ENCODE results near the gene FOXF1. TPM values are rescaled to one million over a fixed set of nuclear protein-coding genes. Genes with fewer than 3 reads are reported as not detected.

The FOXF1 gene
- total and polyA plus RNA-seq, 3 donors from 2014 or later, result 0.91 to 2.8 (median 2.0) TPM

DNA sequence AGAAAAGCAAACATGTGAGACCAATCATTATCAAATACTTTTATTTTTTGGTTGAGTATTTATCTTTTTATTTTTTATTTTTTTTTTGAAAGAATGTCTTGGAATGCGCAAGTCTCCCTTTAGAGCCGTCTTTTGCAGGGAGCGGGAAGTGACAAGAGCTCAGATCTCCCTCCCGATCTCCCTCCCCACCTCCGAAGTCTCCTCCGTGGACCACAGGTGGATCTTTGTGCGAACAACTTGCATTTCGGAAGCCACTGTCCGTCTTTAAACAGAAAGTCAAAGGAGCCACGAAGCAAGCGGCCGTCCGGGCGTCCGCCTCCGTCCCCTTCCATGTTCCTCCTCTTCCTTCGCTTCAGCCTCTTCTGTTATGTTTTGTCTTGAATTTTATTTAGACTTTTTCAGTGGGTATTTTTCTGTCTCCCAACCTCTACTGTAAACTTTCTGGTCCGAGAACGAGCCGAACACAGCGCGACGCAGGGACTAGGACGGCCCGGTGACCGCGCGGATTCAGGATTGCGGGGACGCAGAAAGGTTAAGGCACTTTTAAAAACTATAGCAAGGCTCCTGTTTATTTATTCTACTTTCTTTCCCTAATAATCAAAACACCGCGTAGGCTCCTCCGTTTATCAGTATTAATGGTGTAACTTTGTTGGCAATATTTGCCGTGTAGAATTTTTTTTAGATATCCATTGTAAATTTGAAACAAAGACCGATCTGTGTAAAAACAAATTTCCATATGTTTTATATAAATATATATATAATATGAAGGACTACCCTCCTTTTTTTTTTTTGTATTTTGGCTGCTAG lies 3.3 kb downstream of the FOXF1 start:
- Histone ChIP-seq H3K27me3 (no peaks in the 10 kb centered on the region), H3K36me3 (ENCODE audit: low read depth, missing control alignments) (no peaks in the 10 kb centered on the region), H3K4me3 (no peak overlapping the region), H3K9me3 (no peaks in the 10 kb centered on the region), H3K4me1 (peaks cover 3% of the 10 kb centered on the region), H3K27ac (no peak overlapping the region)
- 45 to 72% methylated on average over 35 of the region's 35 CpGs for WGBS, 2 donors
- TF ChIP-seq POLR2A (IDR thresholded peaks at IDR 0.05), result no peak
- TF ChIP-seq, protein P1, sequence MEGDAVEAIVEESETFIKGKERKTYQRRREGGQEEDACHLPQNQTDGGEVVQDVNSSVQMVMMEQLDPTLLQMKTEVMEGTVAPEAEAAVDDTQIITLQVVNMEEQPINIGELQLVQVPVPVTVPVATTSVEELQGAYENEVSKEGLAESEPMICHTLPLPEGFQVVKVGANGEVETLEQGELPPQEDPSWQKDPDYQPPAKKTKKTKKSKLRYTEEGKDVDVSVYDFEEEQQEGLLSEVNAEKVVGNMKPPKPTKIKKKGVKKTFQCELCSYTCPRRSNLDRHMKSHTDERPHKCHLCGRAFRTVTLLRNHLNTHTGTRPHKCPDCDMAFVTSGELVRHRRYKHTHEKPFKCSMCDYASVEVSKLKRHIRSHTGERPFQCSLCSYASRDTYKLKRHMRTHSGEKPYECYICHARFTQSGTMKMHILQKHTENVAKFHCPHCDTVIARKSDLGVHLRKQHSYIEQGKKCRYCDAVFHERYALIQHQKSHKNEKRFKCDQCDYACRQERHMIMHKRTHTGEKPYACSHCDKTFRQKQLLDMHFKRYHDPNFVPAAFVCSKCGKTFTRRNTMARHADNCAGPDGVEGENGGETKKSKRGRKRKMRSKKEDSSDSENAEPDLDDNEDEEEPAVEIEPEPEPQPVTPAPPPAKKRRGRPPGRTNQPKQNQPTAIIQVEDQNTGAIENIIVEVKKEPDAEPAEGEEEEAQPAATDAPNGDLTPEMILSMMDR (IDR thresholded peaks at IDR 0.05), result no peak
- intact Hi-C loops (cut with DNase I; ENCODE audit: low total_unique reads), result no loop called here
- DNase-seq, result no peak

DNA sequence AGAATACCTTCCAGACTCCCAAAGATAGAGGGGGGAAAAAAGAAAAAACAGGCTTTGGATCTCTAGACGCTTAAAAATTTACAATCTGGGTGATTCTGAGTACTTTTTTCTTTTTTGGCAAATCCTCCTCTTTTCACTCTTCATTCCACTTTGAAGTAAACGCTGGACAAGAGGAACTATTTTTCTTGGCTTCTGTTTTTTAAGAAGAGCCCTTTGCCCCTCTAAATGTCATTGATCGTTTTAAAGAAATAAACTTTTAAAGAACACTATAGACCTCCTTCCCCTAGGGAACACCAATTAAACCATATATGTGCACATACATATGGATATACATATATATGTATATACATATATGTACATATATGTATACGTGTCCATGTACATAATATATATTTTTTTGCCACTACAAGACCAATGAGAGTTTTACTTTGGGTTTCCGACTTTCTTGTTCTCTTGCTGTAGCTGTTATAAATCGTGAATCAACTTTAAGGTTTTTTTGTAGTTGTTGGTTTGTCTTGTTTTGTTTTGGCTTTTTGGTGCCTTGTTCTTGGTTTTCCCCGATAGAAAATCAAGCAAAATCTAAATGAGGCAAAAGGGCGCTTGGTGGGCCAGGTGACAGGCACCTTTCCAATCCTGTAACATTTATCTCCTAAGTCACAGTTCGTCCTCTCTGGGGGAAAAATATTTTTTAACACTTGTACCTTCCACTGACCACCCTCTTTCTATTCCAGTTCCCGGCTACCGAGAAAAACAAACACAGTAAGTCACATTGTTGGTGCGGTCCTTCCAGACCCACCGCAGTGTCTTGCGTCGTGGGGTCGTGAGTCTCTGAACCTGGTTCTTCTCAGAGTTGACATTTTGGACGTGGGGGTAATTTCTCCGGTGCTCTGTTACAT lies 4.4 kb downstream of the FOXF1 start:
- Histone ChIP-seq H3K27me3 (no peaks in the 10 kb centered on the region), H3K36me3 (ENCODE audit: low read depth, missing control alignments) (no peaks in the 10 kb centered on the region), H3K27ac (no peak overlapping the region), H3K4me3 (no peak overlapping the region), H3K4me1 (no peaks in the 10 kb centered on the region), H3K9me3 (no peaks in the 10 kb centered on the region)
- intact Hi-C loops (cut with DNase I; ENCODE audit: low total_unique reads), result loop anchor here (5.0 kb wide), 2 partner anchors 172 to 442 kb away; no protein-coding TSS in a partner anchor
- DNase-seq, result no peak
- 33 to 34% methylated on average over 18 of the region's 18 CpGs for WGBS, 2 donors
- TF ChIP-seq POLR2A (IDR thresholded peaks at IDR 0.05), result no peak
- TF ChIP-seq, protein P1 (IDR thresholded peaks at IDR 0.05), result no peak

DNA sequence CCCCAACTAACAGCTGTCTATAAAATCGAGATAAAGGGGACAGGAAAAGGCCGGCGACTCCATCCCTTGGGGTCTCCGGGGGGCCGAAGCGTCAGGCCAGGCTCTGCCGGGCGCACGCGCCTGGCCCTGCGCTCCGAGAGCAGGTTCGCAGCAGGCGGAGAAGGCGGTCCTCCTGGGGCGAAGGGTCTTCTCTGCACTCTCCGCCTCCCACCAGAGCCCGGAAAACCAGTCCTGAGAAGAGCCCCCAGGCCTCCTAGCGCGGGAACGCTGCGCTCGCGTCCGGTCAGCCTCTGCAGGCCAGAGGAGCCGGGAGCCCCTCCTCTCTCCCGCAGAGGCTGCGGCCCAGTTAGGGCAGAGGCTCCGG lies 5.1 kb downstream of the FOXF1 start:
- Histone ChIP-seq H3K9me3 (no peaks in the 10 kb centered on the region), H3K27ac (no peak overlapping the region), H3K36me3 (ENCODE audit: low read depth, missing control alignments) (no peaks in the 10 kb centered on the region), H3K4me1 (no peaks in the 10 kb centered on the region), H3K27me3 (no peaks in the 10 kb centered on the region), H3K4me3 (peak overlapping the region in 1 of 2 donors; percentile 40)
- intact Hi-C loops (cut with DNase I; ENCODE audit: low total_unique reads), result loop anchor here (5.0 kb wide), 2 partner anchors 173 to 443 kb away; no protein-coding TSS in a partner anchor
- DNase-seq, result no peak
- TF ChIP-seq POLR2A (IDR thresholded peaks at IDR 0.05), result no peak
- TF ChIP-seq, protein P1 (IDR thresholded peaks at IDR 0.05), result no peak
- WGBS, 2 donors, result 29 to 48% methylated on average over 16 to 28 of the region's 29 CpGs

DNA sequence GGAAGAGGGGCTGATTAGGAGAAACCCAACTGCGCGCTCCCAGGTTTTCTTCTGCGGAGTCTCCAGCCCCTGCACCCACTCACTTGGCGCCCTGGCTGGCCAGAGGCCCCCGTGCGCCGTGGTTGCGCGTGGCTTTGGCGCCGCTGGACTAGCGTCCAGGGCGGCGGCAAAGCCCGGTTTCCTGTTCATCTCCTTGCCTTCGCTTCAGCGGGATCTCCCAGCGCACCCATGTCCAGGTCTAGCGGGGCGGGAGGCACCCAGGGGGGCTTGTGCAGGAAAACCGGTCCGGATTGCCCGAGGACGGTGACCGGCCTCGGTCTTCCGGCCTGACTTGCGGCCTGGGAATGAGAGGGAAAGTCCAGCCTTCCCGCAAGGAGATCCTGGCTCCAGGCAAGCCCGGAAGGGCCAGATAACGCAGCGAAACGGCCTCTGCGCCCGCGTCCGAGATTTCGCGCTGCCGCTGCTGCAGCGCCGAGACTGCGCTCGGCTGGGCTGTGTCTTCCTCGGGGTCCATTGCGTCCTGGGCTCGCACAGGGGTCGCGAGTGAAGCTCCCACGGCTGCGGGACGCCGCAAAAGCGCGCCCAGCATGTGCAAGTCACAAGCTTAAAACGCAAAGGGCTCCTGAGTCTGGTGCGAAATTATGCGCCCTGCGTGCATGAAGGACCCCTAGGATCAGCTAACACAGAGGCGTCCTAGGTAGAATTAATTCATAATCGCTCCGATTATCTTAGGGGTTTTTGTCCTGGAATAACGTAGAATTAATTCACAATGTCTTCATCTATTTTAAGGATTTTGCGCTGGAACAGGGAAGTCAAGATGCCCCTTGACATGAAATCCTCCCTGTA lies 5.7 kb downstream of the FOXF1 start:
- Histone ChIP-seq H3K27me3 (no peaks in the 10 kb centered on the region), H3K27ac (no peak overlapping the region), H3K36me3 (ENCODE audit: low read depth, missing control alignments) (no peaks in the 10 kb centered on the region), H3K4me3 (peak overlapping the region in 1 of 2 donors; percentile 40), H3K4me1 (no peaks in the 10 kb centered on the region), H3K9me3 (no peaks in the 10 kb centered on the region)
- intact Hi-C loops (cut with DNase I; ENCODE audit: low total_unique reads), result loop anchor here (5.0 kb wide), 2 partner anchors 174 to 444 kb away; no protein-coding TSS in a partner anchor
- TF ChIP-seq, protein P1 (IDR thresholded peaks at IDR 0.05), result no peak
- no peak for TF ChIP-seq POLR2A (IDR thresholded peaks at IDR 0.05)
- no peak for DNase-seq
- WGBS, 2 donors, result 6 to 17% methylated on average over 18 to 64 of the region's 64 CpGs

Measured in testis (tissue), 3 donors.